ENCODE measurements around the gene ZBTB38. TPM values are rescaled to one million over a fixed set of nuclear protein-coding genes. Genes with fewer than 3 reads are reported as not detected.

Gene ZBTB38
- total RNA-seq, 1 donor from 2014 or later = 25.8 TPM

DNA sequence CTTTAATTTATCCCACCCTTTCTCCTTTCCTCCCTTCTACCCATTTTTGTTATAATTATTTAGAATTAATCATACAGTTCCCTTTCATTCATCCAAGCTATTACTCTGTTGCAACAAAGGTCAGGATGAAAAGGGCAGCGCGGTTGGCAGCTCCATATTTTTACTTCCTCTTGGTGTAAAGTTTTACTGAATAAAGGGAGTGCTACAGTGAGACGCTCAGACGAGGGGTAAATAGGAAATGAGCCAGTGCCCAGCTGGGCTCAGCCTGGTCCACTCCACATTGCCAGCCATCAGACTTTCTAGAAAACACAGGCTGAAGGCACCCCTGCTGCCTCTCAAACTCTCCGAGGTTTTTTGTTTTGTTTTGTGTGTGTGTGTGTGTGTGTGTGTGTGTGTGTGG lies 21.9 kb upstream of the ZBTB38 start:
- Mint-ChIP-seq H3K36me3 (ENCODE audit: insufficient read depth) (peaks cover 4% of the 10 kb centered on the region), H3K27ac (peak overlapping the region; percentile 8), H3K4me1 (ENCODE audit: low read depth) (peaks cover 5% of the 10 kb centered on the region)

DNA sequence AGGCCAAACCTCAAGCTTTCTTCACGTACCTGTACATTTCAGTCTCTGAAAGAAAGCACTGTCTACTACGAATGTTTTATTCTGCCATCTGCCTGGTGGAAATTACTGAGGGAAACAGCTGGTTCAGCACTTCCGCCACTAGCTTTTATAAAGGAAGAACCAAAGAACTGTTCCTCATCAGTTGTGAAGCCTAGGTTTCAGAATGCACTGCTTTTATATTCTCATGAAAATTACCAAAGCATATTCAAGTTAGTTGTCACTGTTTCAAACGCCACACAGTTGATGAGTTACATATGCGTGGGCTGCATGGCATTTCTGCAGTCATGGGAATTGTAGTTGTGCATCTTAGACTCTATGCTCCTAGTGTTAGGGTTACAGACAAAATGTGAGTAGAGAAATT lies 21.5 kb upstream of the ZBTB38 start:
- TF ChIP-seq CTCF (IDR thresholded peaks at IDR 0.05; ENCODE audit: unreplicated experiment) = no peak
- Mint-ChIP-seq H3K4me1 (ENCODE audit: low read depth) (peaks cover 5% of the 10 kb centered on the region), H3K9me3 (ENCODE audit: low read depth) (peaks cover 12% of the 10 kb centered on the region), H3K36me3 (ENCODE audit: insufficient read depth) (peaks cover 4% of the 10 kb centered on the region), H3K27ac (peak overlapping the region; percentile 8), H3K4me3 (ENCODE audit: low read depth) (no peak overlapping the region), H3K27me3 (peaks cover 3% of the 10 kb centered on the region)
- no peak for DNase-seq (ENCODE audit: low spot score, unreplicated experiment)

More for the DNA sequence above, 21.9 kb upstream of the ZBTB38 start:
- no peak for TF ChIP-seq CTCF (IDR thresholded peaks at IDR 0.05; ENCODE audit: unreplicated experiment)
- H3K27me3 Mint-ChIP-seq = peaks cover 3% of the 10 kb centered on the region
- no peak overlapping the region for H3K4me3 Mint-ChIP-seq (ENCODE audit: low read depth)
- no peak for DNase-seq (ENCODE audit: low spot score, unreplicated experiment)
- peaks cover 16% of the 10 kb centered on the region for H3K9me3 Mint-ChIP-seq (ENCODE audit: low read depth)

GRCh38 chr3:141348837-141349236 lies 19.5 kb upstream of the ZBTB38 start:
- Mint-ChIP-seq H3K36me3 (ENCODE audit: insufficient read depth) (no peaks in the 10 kb centered on the region), H3K9me3 (ENCODE audit: low read depth) (peaks cover 4% of the 10 kb centered on the region), H3K4me1 (ENCODE audit: low read depth) (peaks cover 4% of the 10 kb centered on the region), H3K27me3 (peaks cover 8% of the 10 kb centered on the region), H3K27ac (no peak overlapping the region), H3K4me3 (ENCODE audit: low read depth) (no peak overlapping the region)
- DNase-seq (ENCODE audit: low spot score, unreplicated experiment) = no peak
- TF ChIP-seq CTCF (IDR thresholded peaks at IDR 0.05; ENCODE audit: unreplicated experiment) = no peak

GRCh38 chr3:141349711-141350110 lies 18.6 kb upstream of the ZBTB38 start:
- no peak for TF ChIP-seq CTCF (IDR thresholded peaks at IDR 0.05; ENCODE audit: unreplicated experiment)
- Mint-ChIP-seq H3K27ac (no peak overlapping the region), H3K9me3 (ENCODE audit: low read depth) (peaks cover 4% of the 10 kb centered on the region), H3K27me3 (peaks cover 12% of the 10 kb centered on the region), H3K4me1 (ENCODE audit: low read depth) (peaks cover 4% of the 10 kb centered on the region), H3K36me3 (ENCODE audit: insufficient read depth) (no peaks in the 10 kb centered on the region), H3K4me3 (ENCODE audit: low read depth) (no peak overlapping the region)
- no peak for DNase-seq (ENCODE audit: low spot score, unreplicated experiment)

- H3K27ac Mint-ChIP-seq = no peak overlapping the region
- H3K9me3 Mint-ChIP-seq (ENCODE audit: low read depth) = peaks cover 4% of the 10 kb centered on the region
- no peaks in the 10 kb centered on the region for H3K36me3 Mint-ChIP-seq (ENCODE audit: insufficient read depth)
- DNase-seq (ENCODE audit: low spot score, unreplicated experiment) = no peak
- H3K4me3 Mint-ChIP-seq (ENCODE audit: low read depth) = no peak overlapping the region
- TF ChIP-seq CTCF (IDR thresholded peaks at IDR 0.05; ENCODE audit: unreplicated experiment) = no peak
- peaks cover 2% of the 10 kb centered on the region for H3K4me1 Mint-ChIP-seq (ENCODE audit: low read depth)
- peaks cover 12% of the 10 kb centered on the region for H3K27me3 Mint-ChIP-seq
Observed at GRCh38 chr3:141350666-141351065, 17.6 kb upstream of the ZBTB38 start.

All from progenitor cell of endocrine pancreas (in vitro differentiated cells).